AG04450 (cell line): ENCODE data around the gene FYTTD1. TPM values are rescaled to one million over a fixed set of nuclear protein-coding genes. Genes with fewer than 3 reads are reported as not detected.

Source experiments
- CTCF ChIA-PET: fragments of 300-600, 350-600 bp; formaldehyde crosslinking; extraction: SDS; loops from one replicate; lab custom pipeline; 2022; ENCODE audit warnings: antibody characterized with exemption, inconsistent platforms; lab: Charles Lee
- POLR2A ChIA-PET: fragments of 350-600 bp; formaldehyde crosslinking; extraction: SDS; loops from one replicate; lab custom pipeline; 2021; ENCODE audit warnings: antibody characterized with exemption, inconsistent platforms; lab: Yijun Ruan, JAX
- DNase-seq: peaks from one replicate; pipeline ENCODE4 v3.0.0-alpha.2; 2011; ENCODE audit warnings: low read depth, low spot score
- H3K27ac ChIP-seq: one replicate; pipeline ENCODE4 v1.5.1; 2012; ENCODE audit warnings: low read depth, low read length, control low read depth
- H3K27me3 ChIP-seq: one replicate; pipeline ENCODE4 v1.6.0; 2012; ENCODE audit warnings: low read length; ENCODE audit not compliant: control insufficient read depth, insufficient read depth
- H3K4me3 ChIP-seq: 2 replicates; pipeline ENCODE4 v1.5.1; 2011; ENCODE audit warnings: mild to moderate bottlenecking, low read depth, low read length, control low read depth
- H3K9me3 ChIP-seq: 2 replicates; pipeline ENCODE4 v1.5.1; 2012; ENCODE audit warnings: low read length; ENCODE audit not compliant: control insufficient read depth, insufficient read depth
- CTCF ChIP-seq: IDR thresholded peaks from 2 replicates; pipeline ENCODE4 v1.5.1; 2011; ENCODE audit warnings: low read depth, low read length, control low read depth, inconsistent platforms
- polyA plus RNA-seq: library from polyadenylated mRNA; depleted of rRNA; stranded (reverse); fragments of >200 nt; gene quantifications from 2 replicates; pipeline ENCODE4 v1.2.3, GENCODE V29; 2011

FYTTD1 gene
- polyA plus RNA-seq, 1 experiment, result 65.5 TPM

- H3K27ac ChIP-seq, result peak overlapping the region; percentile 33
- no peaks in the 10 kb centered on the region for H3K9me3 ChIP-seq
- POLR2A ChIA-PET, result interaction anchor here (1.2 kb wide), 1 partner anchor 25 kb away, joined by 3 read pairs; no protein-coding TSS in a partner anchor
- H3K4me3 ChIP-seq, result peak overlapping the region; percentile 75
- TF ChIP-seq CTCF, result no peak
- H3K27me3 ChIP-seq, result no peaks in the 10 kb centered on the region
- DNase-seq, result no peak
- CTCF ChIA-PET, result no interaction called here
Observed at GRCh38 chr3:197737319-197737649, 12.4 kb upstream of the FYTTD1 start.

DNA sequence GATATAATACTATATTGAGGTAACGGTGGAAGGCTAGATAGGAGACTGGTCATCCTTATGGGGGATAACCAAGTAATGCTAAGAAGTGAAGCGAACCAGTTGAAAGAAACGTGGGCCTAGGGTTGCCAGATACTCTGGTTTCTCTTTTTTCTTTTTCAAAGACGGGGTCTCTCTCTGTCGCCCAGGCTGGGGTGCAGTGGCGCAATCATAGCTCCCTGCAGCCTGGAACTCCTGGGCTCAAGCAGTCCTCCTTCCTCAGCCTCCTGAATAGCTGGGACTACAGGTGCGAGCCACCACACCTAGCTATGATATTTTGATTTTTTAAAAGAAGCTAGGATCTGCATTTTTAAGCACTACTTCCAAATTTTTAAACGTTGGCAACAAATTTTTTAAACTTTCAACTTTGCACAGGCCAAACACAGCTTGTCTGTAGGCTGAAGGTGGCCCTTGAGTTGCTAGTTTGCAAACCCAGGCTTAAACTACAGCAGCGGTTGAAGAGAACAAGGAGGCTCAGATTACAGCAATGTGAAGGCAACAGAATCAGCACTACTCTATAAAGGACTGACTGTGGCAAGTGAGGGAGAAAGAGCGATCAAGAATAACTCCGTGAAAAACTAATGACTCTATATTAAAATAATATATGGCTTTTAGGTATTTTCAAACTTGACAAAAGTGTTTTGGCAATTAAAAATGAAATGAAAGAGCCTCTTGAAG is 11.8 kb upstream of the FYTTD1 start:
- Histone ChIP-seq H3K9me3 (no peaks in the 10 kb centered on the region), H3K4me3 (peak overlapping the region; percentile 75; the same call in 1 of the 2 replicates), H3K27me3 (no peaks in the 10 kb centered on the region), H3K27ac (no peak overlapping the region)
- CTCF ChIA-PET, result no interaction called here
- POLR2A ChIA-PET, result interaction anchor here (1.2 kb wide), 1 partner anchor 26 kb away, joined by 3 read pairs; no protein-coding TSS in a partner anchor
- no peak for DNase-seq
- no peak for TF ChIP-seq CTCF

GRCh38 chr3:197742787-197743186 is 6.9 kb upstream of the FYTTD1 start:
- TF ChIP-seq CTCF, result no peak
- ChIA-PET POLR2A (interaction anchor here (0.6 kb wide), 1 partner anchor 66 kb away, joined by 4 read pairs; no protein-coding TSS in a partner anchor), CTCF (no interaction called here)
- no peak overlapping the region for H3K4me3 ChIP-seq
- H3K27me3 ChIP-seq, result no peaks in the 10 kb centered on the region
- DNase-seq, result no peak
- no peaks in the 10 kb centered on the region for H3K9me3 ChIP-seq
- H3K27ac ChIP-seq, result no peak overlapping the region

- H3K27ac ChIP-seq, result no peak overlapping the region
- no peak for DNase-seq
- ChIA-PET CTCF (no interaction called here), POLR2A (no interaction called here)
- no peak overlapping the region for H3K4me3 ChIP-seq
- no peak for TF ChIP-seq CTCF
- no peaks in the 10 kb centered on the region for H3K9me3 ChIP-seq
- no peaks in the 10 kb centered on the region for H3K27me3 ChIP-seq
Observed at GRCh38 chr3:197746209-197746608, 3.5 kb upstream of the FYTTD1 start.

GRCh38 chr3:197746801-197747237 is 2.9 kb upstream of the FYTTD1 start:
- POLR2A ChIA-PET, result no interaction called here
- Histone ChIP-seq H3K27ac (no peak overlapping the region), H3K4me3 (no peak overlapping the region), H3K27me3 (no peaks in the 10 kb centered on the region), H3K9me3 (no peaks in the 10 kb centered on the region)
- CTCF ChIA-PET, result no interaction called here
- DNase-seq, result no peak
- no peak for TF ChIP-seq CTCF
